A549 (cell line): ENCODE measurements around the gene NDEL1.

Experiments used
- BHLHE40 ChIP-seq: IDR thresholded peaks from 2 replicates; pipeline ENCODE4 v1.6.1; 2012; ENCODE audit warnings: low read depth, low read length, inconsistent platforms
- CBX2 ChIP-seq: fragments of 200-600 bp; sonication (generic); IDR thresholded peaks from 2 replicates; pipeline ENCODE4 v1.6.1; 2016; ENCODE audit warnings: low read depth, mild to moderate bottlenecking, borderline replicate concordance
- EP300 ChIP-seq, 2 experiments: fragments of >200 bp; sonication (Bioruptor Twin); formaldehyde crosslinking; IDR thresholded peaks; 2 replicates in 1 of 2; 3 replicates in 1 of 2; pipeline ENCODE4 v1.6.1; 2016 to 2017
- HOXA7 ChIP-seq: fragments of 250-450 bp; sonication (Bioruptor Pico); IDR thresholded peaks from 2 replicates; pipeline ENCODE4 v1.5.0; 2020; ENCODE audit warnings: mild to moderate bottlenecking, moderate library complexity
- JUNB ChIP-seq: fragments of >200 bp; sonication (Bioruptor Twin); formaldehyde crosslinking; IDR thresholded peaks from 2 replicates; pipeline ENCODE4 v1.6.1; 2016
- KDM1A ChIP-seq: fragments of 200-600 bp; sonication (generic); IDR thresholded peaks from 2 replicates; pipeline ENCODE4 v1.6.1; 2016; ENCODE audit warnings: low read depth, mild to moderate bottlenecking
- NR3C1 ChIP-seq: fragments of >200 bp; sonication (Bioruptor Twin); formaldehyde crosslinking; IDR thresholded peaks from 3 replicates; pipeline ENCODE4 v1.6.1; 2017
- POLR2A ChIP-seq: IDR thresholded peaks from 2 replicates; pipeline ENCODE4 v1.6.1; 2012; ENCODE audit warnings: mild to moderate bottlenecking, low read length
- SMC3 ChIP-seq: fragments of >200 bp; sonication (Bioruptor Twin); formaldehyde crosslinking; IDR thresholded peaks from 3 replicates; pipeline ENCODE4 v1.6.1; 2018; ENCODE audit warnings: inconsistent platforms
- TP53 ChIP-seq: fragments of 250-450 bp; sonication (Bioruptor Pico); IDR thresholded peaks from 2 replicates; pipeline ENCODE4 v1.5.0; 2021; ENCODE audit warnings: mild to moderate bottlenecking, moderate library complexity
- TF ChIP-seq, protein P1 (sequence below): fragments of >200 bp; sonication (Bioruptor Twin); formaldehyde crosslinking; IDR thresholded peaks from 3 replicates; pipeline ENCODE4 v1.5.1; 2016
- TF ChIP-seq, protein P2 (sequence below): IDR thresholded peaks from 2 replicates; pipeline ENCODE4 v1.6.1; 2012
- TF ChIP-seq, protein P3 (sequence below): IDR thresholded peaks from 2 replicates; pipeline ENCODE4 v1.6.1; 2012
- TF ChIP-seq, protein P4 (sequence below): fragments of 200-600 bp; sonication (generic); IDR thresholded peaks from 2 replicates; pipeline ENCODE4 v1.6.1; 2016; ENCODE audit warnings: antibody characterized with exemption, mild to moderate bottlenecking, moderate library complexity

DNA sequence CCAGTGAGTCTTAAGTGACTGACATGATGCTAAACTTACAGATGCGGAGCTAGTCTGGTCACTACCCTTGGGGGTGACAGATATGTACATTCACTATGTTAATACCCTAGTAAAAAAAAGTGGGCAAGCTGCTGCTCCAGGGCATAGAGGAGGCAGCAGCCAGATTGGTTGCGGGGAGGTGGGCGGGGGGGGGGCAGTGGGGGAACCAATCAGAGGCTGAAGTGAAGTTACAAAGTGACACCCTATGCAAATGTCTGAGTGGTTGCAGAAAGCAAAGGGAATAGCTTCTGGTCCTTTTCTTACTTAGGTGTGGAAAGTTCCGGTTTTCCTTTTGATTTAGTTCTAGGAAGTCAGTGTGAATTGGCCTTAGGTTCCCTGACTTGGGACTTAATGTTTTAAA, 12.1 kb downstream of the NDEL1 start:
- TF ChIP-seq POLR2A (no peak), KDM1A (no peak), BHLHE40 (no peak), SMC3 (no peak), CBX2 (no peak), TP53 (CRISPR knock-in tag) (no peak), HOXA7 (no peak), NR3C1 (no peak), EP300 (IDR thresholded peaks at IDR 0.05) (no peak), JUNB (no peak)
- TF ChIP-seq, protein P1, sequence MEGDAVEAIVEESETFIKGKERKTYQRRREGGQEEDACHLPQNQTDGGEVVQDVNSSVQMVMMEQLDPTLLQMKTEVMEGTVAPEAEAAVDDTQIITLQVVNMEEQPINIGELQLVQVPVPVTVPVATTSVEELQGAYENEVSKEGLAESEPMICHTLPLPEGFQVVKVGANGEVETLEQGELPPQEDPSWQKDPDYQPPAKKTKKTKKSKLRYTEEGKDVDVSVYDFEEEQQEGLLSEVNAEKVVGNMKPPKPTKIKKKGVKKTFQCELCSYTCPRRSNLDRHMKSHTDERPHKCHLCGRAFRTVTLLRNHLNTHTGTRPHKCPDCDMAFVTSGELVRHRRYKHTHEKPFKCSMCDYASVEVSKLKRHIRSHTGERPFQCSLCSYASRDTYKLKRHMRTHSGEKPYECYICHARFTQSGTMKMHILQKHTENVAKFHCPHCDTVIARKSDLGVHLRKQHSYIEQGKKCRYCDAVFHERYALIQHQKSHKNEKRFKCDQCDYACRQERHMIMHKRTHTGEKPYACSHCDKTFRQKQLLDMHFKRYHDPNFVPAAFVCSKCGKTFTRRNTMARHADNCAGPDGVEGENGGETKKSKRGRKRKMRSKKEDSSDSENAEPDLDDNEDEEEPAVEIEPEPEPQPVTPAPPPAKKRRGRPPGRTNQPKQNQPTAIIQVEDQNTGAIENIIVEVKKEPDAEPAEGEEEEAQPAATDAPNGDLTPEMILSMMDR, result no peak
- TF ChIP-seq, protein P2, sequence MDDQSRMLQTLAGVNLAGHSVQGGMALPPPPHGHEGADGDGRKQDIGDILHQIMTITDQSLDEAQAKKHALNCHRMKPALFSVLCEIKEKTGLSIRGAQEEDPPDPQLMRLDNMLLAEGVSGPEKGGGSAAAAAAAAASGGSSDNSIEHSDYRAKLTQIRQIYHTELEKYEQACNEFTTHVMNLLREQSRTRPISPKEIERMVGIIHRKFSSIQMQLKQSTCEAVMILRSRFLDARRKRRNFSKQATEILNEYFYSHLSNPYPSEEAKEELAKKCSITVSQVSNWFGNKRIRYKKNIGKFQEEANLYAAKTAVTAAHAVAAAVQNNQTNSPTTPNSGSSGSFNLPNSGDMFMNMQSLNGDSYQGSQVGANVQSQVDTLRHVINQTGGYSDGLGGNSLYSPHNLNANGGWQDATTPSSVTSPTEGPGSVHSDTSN, result no peak
- TF ChIP-seq, protein P3, sequence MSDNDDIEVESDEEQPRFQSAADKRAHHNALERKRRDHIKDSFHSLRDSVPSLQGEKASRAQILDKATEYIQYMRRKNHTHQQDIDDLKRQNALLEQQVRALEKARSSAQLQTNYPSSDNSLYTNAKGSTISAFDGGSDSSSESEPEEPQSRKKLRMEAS, result no peak
- TF ChIP-seq, protein P4, sequence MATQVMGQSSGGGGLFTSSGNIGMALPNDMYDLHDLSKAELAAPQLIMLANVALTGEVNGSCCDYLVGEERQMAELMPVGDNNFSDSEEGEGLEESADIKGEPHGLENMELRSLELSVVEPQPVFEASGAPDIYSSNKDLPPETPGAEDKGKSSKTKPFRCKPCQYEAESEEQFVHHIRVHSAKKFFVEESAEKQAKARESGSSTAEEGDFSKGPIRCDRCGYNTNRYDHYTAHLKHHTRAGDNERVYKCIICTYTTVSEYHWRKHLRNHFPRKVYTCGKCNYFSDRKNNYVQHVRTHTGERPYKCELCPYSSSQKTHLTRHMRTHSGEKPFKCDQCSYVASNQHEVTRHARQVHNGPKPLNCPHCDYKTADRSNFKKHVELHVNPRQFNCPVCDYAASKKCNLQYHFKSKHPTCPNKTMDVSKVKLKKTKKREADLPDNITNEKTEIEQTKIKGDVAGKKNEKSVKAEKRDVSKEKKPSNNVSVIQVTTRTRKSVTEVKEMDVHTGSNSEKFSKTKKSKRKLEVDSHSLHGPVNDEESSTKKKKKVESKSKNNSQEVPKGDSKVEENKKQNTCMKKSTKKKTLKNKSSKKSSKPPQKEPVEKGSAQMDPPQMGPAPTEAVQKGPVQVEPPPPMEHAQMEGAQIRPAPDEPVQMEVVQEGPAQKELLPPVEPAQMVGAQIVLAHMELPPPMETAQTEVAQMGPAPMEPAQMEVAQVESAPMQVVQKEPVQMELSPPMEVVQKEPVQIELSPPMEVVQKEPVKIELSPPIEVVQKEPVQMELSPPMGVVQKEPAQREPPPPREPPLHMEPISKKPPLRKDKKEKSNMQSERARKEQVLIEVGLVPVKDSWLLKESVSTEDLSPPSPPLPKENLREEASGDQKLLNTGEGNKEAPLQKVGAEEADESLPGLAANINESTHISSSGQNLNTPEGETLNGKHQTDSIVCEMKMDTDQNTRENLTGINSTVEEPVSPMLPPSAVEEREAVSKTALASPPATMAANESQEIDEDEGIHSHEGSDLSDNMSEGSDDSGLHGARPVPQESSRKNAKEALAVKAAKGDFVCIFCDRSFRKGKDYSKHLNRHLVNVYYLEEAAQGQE, result no peak
